Brain pericyte (primary cell): ENCODE results near the gene TRPV4.

Source experiments
- DNase-seq: peaks from one replicate; pipeline ENCODE4 v3.0.0-alpha.2; 2012; ENCODE audit warnings: low read depth, low spot score

The TRPV4 gene

DNA sequence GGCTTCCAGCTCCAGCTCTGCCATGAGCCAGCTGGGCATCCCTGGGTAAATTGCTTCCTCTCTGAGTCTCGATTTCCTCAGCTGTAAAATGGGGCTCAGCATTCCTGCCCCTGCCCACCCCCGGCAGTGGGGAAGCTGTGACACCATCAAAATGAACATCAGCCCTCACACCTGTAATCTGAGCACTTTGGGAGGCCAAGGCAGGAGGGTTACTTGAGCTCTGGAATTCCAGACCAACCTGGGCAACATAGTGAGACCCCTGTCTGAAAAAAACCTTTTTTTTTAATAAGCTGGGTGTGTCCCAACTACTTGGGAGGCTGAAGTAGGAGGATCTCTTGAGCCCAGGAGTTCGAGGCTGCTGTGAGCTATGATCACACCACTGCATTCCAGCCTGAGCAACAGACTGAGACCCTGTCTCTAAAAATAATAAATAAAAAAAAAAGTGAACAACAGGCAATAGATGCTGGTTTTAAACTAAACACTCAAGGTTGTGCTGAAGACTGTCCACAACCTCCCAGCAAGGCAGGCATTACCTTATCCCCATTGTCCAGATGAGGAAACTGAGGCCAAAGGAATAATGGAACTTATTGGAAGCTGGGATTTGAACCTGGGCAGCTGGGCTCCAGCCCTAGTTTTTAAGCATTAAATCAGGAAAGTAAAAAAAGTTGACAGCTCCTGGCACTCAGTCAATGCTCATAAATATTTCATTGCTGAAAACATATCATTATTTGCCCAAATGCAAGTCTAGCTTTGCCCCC, 4.3 kb downstream of the TRPV4 start:
- DNase-seq = no peak

DNA sequence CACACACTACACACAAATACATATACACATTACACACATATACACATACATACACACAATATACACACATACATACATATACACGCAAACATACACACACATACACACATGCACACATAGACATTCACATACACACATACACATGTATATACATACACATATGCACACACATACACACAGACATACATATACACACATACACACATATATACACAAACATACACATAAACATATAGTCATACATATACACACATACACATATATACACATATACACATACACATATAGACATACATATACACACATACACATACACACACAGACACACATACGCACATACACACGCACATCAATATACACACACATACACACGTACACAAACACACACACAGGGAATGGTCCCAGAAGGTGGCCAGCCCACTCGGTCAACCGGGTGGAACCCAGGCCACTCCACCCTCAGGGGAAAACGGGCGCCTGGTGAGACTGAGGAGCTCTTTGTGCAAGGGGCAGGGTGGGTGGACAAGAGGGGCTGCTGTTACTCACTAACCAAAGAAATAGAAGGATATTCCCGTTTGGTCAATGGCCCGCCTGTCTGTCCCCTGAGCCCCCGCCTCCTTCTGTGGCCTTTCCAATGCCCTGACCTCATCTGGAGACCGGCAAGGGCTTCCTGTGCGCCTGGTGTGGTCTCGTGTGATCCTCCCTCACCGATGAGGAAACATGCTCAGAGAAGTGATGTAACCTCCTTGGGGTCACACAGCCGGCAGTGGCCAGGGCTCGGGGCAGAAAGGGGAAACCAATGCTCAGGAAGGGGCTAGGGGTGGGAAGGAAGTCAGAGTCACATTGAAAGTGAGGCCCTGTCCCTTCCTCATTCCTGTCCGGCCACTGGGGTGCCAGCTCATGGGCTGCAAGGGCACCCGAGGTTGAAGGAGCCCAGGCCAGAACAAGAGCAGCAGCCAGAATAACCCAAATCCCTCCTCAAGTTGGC, 5.3 kb downstream of the TRPV4 start:
- DNase-seq = no peak

DNA sequence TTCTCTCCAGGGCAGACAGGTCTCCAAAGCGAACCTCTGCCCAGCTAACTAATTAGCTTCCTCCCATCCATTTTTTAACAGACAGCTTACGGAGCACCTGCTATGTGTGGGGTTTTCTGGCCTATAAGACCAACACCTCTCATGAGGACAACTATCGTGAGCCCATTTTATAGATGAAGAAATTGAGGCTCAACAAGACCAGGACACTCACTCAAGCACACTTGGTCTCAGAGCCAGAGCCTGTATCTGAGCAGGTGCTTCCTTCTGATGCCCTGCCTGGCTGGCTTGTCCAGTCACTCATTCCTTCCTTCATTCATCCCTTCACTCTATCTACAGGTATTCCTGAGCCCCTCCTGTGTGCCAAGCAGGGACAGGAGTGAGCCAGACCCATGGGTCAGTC, 6.1 kb downstream of the TRPV4 start:
- DNase-seq = no peak

DNA sequence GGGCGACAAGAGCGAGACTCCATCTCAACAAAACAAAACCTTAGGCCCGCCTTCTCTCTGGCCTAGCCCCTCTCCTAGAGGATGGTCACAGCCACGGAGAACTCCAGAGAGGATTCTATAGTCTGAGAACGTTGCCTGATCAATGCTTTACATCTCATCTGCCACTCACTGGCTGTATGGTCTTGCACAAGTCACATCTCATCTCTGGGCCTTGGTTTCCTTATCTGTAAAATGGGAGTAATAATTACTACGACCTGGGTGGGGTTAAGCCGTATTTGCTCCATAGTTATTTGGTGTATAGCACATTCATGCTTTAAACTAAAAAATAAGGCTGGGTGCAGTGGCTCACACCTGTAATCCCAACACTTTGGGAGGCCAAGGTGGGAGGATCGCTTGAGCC, 8.5 kb downstream of the TRPV4 start:
- DNase-seq = no peak

DNA sequence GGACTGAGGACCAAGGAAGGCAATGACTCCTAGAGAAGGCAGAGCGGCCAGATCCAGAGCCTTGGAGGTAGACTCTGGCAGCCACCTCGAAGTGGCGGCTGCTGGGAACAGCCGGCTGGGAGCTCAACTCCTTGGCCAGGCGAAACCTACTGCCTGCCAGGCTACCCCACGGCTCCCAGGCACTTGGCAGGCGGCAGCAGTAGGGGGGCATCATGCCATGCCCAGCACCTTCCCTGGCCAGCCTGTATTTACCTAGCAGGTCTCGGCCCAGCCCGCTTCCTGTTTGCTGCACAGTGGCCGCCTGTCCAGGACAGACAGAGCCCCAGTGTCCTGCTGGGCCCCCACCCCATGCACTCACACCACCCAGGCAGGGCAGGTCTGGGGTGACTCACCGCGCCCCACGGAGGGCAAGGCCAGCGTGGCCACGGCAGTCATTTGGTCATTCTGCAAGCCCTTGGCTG, 10.2 kb downstream of the TRPV4 start:
- no peak for DNase-seq

DNA sequence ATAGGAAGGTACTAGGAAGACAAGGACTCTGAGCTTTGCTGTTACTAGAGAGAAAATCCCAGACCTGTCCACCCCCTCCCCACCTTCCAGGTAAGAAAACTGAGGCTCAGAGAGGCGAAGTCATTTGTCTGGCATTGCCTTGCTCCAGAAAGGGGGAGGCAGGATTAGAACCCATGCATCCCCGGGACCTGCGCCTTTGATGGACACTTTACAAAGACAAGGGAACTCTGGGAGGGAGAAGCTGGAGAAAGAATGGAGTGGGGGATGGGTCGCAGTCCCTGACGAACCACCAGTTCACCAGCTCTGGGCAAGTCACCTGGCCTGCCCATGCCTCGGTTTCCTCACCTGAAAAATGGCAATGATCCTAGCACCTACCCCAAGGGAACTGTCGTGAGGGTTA, 10.8 kb downstream of the TRPV4 start:
- no peak for DNase-seq

DNA sequence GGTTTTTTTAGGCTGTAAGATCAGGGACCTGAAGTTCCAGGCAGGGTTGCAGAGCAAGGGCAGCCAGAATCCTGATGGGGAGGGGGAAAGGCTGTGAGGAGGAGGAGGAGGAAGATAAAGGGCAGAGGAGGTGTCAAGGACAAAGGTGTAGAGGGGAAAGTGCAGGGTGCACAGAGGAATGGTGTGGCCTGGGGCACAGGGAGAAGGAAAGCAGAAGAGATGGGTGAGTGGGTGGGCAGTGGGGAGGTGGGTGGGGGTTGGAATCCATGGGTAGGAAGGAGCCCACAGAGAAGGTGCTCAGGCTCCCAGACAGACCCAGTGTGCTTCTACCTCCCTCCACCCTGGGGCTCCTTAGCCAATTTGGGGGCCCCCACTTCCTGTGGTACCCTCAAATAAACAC, 11.2 kb downstream of the TRPV4 start:
- no peak for DNase-seq

DNA sequence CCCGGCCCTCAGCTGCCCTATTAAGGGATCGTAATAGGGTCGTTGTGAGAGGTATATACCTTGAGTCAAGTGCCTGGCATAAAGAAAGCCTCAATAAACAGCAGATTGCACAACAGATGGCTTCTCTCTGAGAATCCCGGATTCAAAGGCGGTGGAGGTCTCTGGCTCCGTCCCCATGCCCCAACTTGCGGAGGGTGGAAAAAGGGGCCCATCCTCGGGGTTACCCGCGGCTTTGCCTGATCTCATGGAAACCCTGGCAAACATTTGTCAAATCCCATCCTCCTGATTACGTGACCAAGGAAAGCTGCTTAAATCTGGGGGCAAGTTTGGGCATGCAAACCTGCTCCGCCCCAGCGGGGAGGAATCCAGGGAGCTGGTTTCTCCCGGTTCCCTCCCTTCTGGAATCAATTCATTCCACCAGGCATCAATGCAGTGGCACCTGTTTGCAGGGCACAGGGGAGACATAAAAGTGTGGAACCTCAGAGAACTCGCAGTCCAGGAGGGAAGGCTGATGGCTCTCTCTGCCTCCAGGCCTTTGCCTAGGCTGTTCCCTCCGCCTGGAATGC, 12.3 kb downstream of the TRPV4 start:
- DNase-seq = no peak

DNA sequence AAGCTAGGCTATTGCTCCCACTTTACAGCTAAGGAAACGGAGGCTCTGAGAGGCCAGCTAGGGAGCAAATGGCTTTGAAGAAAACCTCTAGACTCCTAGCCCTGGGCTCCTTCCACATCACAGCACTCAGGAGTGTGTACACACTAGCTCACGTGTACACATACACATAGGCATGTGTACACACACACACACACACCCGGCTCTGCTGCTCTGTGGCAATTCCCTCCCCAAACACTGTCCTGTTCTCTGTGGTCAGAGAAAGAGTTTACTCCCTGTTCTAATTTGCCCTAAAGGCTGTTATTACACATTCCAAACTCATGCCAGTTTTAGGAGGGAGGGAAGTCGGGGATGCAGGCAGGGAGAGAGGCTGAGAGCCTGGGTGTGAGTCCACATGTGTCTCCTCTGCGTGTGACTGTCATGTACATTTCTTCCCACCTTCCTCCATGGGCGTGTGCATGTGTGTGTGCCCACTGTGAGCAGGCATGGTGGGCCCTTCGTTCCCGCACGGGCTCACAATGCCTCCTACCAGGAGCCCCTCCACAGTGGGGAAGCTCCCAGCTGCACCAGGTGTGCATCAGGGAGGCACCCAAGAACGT, 14.2 kb downstream of the TRPV4 start:
- DNase-seq = no peak

DNA sequence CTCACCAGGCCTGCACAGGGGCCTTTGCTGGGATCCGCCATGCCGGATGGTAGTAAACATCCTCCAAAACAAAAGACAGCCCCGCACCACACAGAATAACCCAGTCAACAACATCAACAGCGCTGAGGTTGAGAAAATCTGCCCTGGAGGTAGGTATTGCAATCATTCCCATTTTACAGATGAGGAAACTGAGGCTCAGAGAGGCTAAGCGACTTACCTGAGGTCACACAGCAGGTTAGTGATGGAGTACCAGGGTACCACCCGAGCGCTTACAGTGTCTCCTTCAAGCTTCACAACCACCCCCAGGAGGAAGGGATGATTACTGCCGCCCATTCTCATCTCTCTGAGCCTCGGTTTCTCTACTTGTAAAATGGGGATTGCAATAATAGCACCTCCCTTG, 14.9 kb downstream of the TRPV4 start:
- DNase-seq = no peak

DNA sequence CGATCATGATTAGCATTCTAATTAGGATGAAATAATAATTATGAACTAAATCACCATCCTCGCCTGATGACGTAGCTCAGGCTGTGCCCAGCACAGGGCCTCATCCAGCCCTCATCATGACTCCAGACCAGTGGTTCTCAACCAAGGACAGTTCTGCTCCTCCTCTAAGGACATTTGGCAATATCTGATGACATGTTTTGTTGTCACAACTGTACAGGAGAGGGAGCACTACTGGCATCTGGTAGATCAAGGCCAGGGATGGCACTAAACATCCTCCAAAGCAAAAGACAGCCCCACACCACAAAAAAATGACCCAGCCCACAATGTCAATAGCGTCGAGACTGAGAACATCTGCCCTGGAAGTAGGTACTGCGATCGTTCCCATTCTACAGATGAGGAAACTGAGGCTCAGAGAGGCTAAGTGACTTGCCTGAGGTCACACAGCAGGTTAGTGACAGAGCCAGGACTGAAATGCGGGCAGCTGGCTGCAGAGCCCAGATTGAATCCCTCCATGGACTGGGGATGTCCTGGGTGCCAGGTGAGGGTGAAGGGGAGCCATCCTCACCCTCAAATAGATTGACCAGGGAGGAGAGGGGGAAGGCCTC, 15.5 kb downstream of the TRPV4 start:
- no peak for DNase-seq

DNA sequence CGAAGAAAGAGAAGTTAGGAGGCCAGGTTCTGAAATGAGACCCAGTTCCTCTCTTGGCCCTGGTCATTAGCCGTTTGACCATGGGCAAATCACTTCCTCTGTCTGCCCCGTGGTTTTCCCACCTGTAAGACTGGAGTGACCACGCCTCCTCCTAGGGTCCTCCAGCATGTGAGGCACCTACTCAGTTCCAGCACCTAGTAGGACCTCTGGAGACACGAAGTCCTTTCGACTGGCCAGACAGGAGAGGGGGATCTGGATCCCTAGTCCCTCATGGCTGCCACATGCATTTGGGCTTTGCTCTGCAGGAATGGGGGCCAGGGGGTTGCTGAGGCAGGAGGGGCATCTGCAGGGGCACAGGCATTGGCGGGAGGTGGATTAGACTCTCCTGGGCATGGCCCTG, 16.3 kb downstream of the TRPV4 start:
- no peak for DNase-seq

DNA sequence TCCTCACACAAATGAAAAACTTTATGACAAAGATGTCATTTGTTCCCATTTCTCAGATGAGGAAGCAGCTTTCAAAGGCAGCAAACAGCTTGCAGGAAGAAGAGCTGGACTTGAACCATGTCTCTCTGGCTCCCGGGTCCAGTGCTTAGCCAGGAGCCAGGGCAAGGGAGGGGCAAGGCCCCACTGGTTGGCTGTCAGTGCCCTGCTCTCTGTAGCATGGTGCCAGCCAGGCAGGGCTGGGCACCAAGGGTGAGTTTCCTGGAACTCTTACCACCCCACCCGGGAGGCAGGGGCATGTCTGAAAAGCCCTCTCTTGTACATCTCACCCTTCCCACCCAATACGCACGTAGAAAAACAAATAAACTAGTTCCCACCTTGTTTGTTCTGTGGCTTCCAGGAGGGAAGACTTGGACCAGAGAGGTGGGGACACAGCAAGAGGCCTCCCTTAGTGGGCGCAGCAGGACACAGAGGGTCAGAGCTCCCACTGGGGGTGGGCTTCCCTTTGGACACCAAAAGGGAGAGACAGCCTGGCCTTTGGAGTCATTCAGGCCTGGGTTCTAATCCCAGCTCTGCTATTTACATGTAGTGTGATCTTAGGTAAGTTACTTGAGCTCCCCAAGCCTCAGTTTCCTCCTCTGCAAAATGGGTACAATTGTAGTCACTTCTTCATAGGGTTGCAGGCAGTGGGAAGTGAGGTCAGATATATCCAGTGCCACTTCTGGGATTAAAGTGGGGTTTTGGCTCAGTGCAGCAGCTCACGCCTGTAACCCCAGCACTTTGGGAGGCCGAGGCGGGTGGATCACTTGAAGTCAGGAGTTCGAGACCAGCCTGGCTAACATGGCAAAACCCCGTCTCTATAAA, 17.2 kb downstream of the TRPV4 start:
- no peak for DNase-seq

DNA sequence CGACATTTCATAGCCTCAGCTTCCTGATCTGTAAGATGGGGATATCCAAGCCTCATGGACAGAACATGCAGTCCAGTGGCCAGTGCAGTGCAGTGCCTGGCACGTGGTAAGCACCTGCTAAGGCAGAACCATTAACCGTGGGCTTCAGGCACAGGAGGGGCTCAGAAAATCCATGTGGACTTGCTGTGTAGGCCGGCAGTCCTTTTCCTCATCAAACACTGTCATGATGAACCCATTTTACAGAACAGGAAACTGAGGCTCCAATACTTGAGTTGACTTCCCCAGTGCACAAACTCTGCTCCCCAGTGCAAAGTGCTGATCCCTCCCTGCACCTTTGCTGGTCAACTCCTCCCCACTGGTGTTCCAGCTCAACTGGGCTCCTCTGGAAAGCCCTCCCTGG, 18.0 kb downstream of the TRPV4 start:
- DNase-seq = no peak

DNA sequence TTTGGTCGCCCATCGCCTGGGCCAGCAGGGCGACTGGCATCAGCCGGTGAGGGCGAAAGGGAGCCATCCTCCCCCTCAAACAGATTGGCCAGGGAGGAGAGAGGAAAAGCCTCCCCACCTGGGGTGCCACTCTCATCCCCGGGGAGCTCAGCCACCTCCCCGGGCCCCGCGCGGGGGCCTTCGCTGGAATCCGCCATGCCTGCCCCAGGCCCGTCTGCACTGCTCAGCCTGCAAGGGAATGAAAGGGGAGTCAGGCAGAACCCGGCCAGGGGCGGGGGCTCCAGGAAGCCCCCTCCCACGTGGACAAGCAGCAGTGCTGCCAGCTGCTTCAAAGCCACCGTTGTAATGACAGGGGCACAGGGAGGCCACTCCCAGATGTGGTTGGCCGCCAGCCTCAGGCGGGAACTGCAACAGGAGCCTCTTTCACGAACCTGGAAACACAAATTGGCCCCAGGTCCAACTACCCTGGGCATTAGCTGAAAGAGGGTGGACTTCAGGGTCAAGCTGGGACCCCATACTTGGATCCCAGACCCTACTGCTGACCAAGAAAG, 18.5 kb downstream of the TRPV4 start:
- no peak for DNase-seq

DNA sequence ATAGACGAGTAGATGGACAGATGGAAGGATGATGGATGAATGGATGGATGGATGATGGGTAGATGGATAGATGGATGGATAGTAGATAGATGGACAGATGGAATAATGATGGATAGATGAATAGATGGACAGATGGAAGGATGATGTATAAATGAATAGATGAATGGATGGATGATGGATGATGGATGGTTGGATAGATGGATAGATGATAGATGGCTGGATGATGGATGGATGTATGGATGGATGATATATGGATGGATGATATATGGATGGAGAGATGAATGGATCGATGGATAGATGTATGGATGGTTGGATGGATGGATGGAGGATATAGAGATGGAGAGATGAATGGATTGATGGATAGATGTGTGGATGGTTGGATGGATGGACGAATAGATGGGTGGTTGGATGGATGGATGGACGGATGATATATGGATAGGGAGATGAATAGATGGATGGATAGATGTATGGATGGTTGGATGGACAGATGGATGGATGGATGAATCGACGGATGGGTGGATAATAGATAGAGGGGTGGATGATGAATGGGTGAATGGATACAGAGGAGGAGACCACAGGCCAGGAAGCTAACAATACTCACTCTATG, 19.3 kb downstream of the TRPV4 start:
- DNase-seq = no peak

DNA sequence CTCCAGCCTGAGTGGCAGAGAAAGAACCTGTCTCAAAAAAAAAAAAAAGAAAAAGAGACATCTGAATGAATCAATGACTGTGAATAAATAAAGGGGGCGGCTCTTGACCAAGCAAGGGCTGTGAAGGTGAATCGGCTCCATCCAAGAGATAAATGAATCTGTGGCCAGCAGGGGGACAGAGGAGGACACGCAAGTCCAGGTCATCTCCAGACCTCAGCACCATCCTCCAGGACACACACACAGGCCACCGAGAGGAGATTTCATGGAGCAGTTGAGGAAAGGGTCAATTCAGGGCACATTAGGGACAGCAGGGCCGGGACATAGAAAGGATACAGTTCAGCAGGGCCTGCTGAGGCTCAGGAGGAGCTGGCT, 21.6 kb downstream of the TRPV4 start:
- DNase-seq = no peak

DNA sequence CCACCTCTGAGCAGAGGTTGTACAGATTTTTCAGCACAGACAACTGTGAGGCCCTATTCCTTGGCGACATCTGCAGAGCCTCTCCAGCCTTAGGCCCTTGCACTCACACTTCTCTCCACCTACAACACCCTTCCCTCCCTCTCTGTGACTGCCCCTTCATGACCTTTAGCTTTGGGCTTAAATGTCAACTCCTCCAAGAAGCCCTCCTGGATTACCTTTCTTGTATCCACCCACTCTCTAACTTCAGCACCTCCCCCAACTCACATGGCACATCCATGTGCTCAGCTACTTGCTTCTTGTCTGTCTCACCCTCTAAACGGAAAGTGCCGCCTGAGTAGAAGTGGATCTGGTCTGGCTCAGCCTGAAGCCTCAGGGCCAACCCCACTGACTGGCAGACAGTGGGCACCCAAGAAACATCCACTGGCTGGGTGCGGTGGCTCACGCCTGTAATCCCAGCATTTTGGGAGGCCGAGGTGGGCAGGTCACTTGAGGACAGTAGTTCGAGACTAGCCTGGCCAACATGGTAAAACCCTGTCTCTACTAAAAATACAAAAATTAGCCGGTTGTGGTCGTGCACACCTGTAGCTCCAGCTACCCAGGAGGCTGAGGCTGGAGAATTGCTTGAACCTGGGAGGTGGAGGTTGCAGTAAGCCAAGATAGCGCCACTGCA, 22.1 kb downstream of the TRPV4 start:
- DNase-seq = no peak

DNA sequence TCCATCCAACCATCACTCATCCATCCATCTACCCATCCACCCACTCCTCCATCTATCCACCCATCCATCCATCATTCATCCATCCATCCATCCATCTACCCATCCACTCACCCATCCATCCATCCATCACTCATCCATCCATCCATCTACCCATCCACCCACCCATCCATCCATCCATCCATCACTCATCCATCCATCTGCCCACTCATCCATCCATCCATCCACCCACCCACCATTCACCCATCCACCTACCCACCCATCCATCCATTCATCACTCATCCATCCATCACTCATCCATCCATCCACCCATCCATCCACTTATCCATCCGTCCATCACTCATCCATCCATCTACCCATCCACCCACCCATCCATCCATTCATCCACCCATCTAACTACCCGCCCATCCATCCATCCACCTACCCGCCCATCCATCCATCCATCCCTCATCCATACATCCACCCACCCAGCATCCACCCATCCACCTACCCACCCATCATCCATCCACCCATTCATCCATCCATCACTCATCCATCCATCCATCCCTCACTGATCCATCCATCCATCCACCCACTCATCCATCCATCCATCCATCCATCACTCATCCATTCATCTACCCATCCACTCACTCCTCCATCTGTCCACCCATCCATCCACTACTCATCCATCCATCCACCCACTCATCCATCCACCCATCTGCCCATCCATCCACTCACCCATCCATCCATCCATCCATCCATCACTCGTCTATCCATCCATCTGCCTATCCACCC, 24.1 kb downstream of the TRPV4 start:
- DNase-seq = no peak
